ENCODE results near the gene SH3RF3. TPM values are rescaled to one million over a fixed set of nuclear protein-coding genes. Genes with fewer than 3 reads are reported as not detected.

Gene SH3RF3
- total RNA-seq, 2 donors from 2014 or later = 1.5 to 1.8 TPM

GRCh38 chr2:109145286-109145685 lies 16.3 kb downstream of the SH3RF3 start:
- DNase-seq = no peak
- Mint-ChIP-seq H3K36me3 (ENCODE audit: low read depth) (no peaks in the 10 kb centered on the region), H3K4me1 (peaks cover 8% of the 10 kb centered on the region), H3K27me3 (ENCODE audit: insufficient read depth) (peaks cover 5% of the 10 kb centered on the region), H3K9me3 (no peaks in the 10 kb centered on the region), H3K27ac (no peak overlapping the region), H3K4me3 (no peak overlapping the region)
- Histone ChIP-seq H3K9ac (ENCODE audit: extremely low read depth, low read length, poor library complexity, severe bottlenecking) (no peak overlapping the region), H3K27ac (ENCODE audit: low read depth, low read length) (no peak overlapping the region), H3K36me3 (ENCODE audit: control insufficient read depth, insufficient read depth, low read length) (no peaks in the 10 kb centered on the region), H3K4me1 (ENCODE audit: control insufficient read depth, insufficient read depth, low read length) (peaks cover 7% of the 10 kb centered on the region), H3K9me3 (ENCODE audit: control insufficient read depth, low read length) (no peaks in the 10 kb centered on the region), H3K4me3 (ENCODE audit: low read length) (no peak overlapping the region), H3K27me3 (ENCODE audit: control insufficient read depth, insufficient read depth, low read length, poor library complexity, severe bottlenecking) (peaks cover 4% of the 10 kb centered on the region)
- WGBS, 2 experiments (ENCODE audit: insufficient coverage in 1 of 2, insufficient read length in 1 of 2) = 93 to 100% methylated on average over 5 to 12 of the region's 12 CpGs
- TF ChIP-seq, protein P1, sequence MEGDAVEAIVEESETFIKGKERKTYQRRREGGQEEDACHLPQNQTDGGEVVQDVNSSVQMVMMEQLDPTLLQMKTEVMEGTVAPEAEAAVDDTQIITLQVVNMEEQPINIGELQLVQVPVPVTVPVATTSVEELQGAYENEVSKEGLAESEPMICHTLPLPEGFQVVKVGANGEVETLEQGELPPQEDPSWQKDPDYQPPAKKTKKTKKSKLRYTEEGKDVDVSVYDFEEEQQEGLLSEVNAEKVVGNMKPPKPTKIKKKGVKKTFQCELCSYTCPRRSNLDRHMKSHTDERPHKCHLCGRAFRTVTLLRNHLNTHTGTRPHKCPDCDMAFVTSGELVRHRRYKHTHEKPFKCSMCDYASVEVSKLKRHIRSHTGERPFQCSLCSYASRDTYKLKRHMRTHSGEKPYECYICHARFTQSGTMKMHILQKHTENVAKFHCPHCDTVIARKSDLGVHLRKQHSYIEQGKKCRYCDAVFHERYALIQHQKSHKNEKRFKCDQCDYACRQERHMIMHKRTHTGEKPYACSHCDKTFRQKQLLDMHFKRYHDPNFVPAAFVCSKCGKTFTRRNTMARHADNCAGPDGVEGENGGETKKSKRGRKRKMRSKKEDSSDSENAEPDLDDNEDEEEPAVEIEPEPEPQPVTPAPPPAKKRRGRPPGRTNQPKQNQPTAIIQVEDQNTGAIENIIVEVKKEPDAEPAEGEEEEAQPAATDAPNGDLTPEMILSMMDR (conservative IDR thresholded peaks at IDR 0.05) = no peak

DNA sequence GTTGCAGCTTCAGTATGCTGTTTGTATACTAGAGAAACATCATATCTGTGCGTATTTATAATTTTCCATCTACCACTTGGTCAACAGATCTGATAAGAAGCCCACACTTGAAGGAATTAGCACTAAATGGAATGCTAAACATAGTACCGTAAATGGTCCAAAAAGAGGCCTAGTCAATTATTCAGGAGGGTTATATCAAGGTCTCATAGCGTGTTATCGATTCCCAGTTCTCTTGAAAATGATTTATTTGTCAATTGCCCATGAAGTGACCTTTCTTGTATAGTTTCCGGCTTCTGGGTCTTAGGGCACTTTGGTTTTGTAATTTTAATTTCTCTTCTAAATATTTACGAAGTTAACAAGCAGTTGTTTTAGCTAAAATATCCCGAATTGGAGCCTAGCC lies 18.4 kb downstream of the SH3RF3 start:
- no peaks in the 10 kb centered on the region for H3K36me3 ChIP-seq (ENCODE audit: control insufficient read depth, insufficient read depth, low read length)
- H3K36me3 Mint-ChIP-seq (ENCODE audit: low read depth) = no peaks in the 10 kb centered on the region
- no peak overlapping the region for H3K4me3 ChIP-seq (ENCODE audit: low read length)
- no peaks in the 10 kb centered on the region for H3K27me3 ChIP-seq (ENCODE audit: control insufficient read depth, insufficient read depth, low read length, poor library complexity, severe bottlenecking)
- H3K9me3 ChIP-seq (ENCODE audit: control insufficient read depth, low read length) = no peaks in the 10 kb centered on the region
- no peak overlapping the region for H3K27ac Mint-ChIP-seq
- peaks cover 8% of the 10 kb centered on the region for H3K4me1 Mint-ChIP-seq
- H3K4me1 ChIP-seq (ENCODE audit: control insufficient read depth, insufficient read depth, low read length) = peaks cover 7% of the 10 kb centered on the region
- no peak overlapping the region for H3K4me3 Mint-ChIP-seq
- 96 to 98% methylated on average over 5 to 7 of the region's 7 CpGs for WGBS, 2 experiments (ENCODE audit: insufficient coverage in 1 of 2, insufficient read length in 1 of 2)
- no peaks in the 10 kb centered on the region for H3K9me3 Mint-ChIP-seq
- no peak for DNase-seq
- no peak overlapping the region for H3K9ac ChIP-seq (ENCODE audit: extremely low read depth, low read length, poor library complexity, severe bottlenecking)
- TF ChIP-seq, protein P1 (conservative IDR thresholded peaks at IDR 0.05) = no peak
- no peaks in the 10 kb centered on the region for H3K27me3 Mint-ChIP-seq (ENCODE audit: insufficient read depth)
- H3K27ac ChIP-seq (ENCODE audit: low read depth, low read length) = no peak overlapping the region

GRCh38 chr2:109148117-109148746 lies 19.2 kb downstream of the SH3RF3 start:
- no peaks in the 10 kb centered on the region for H3K9me3 ChIP-seq (ENCODE audit: control insufficient read depth, low read length)
- no peaks in the 10 kb centered on the region for H3K36me3 ChIP-seq (ENCODE audit: control insufficient read depth, insufficient read depth, low read length)
- Mint-ChIP-seq H3K27ac (no peak overlapping the region), H3K27me3 (ENCODE audit: insufficient read depth) (no peaks in the 10 kb centered on the region), H3K36me3 (ENCODE audit: low read depth) (no peaks in the 10 kb centered on the region), H3K9me3 (no peaks in the 10 kb centered on the region), H3K4me3 (no peak overlapping the region), H3K4me1 (peaks cover 8% of the 10 kb centered on the region)
- TF ChIP-seq, protein P1 (conservative IDR thresholded peaks at IDR 0.05) = no peak
- peaks cover 7% of the 10 kb centered on the region for H3K4me1 ChIP-seq (ENCODE audit: control insufficient read depth, insufficient read depth, low read length)
- H3K4me3 ChIP-seq (ENCODE audit: low read length) = no peak overlapping the region
- H3K9ac ChIP-seq (ENCODE audit: extremely low read depth, low read length, poor library complexity, severe bottlenecking) = no peak overlapping the region
- no peaks in the 10 kb centered on the region for H3K27me3 ChIP-seq (ENCODE audit: control insufficient read depth, insufficient read depth, low read length, poor library complexity, severe bottlenecking)
- 93 to 96% methylated on average over 12 of the region's 12 CpGs for WGBS, 2 experiments (ENCODE audit: insufficient coverage in 1 of 2, insufficient read length in 1 of 2)
- no peak for DNase-seq
- H3K27ac ChIP-seq (ENCODE audit: low read depth, low read length) = no peak overlapping the region
